GM18508 (cell line): ENCODE measurements around the gene DUSP9.

Experiments used
- ATAC-seq: cut with Tn5 transposase; IDR thresholded peaks from one replicate; pipeline ENCODE4 v1.9.1; 2021; ENCODE audit warnings: moderate number of reproducible peaks; ENCODE audit not compliant: insufficient read depth, unreplicated experiment

Gene DUSP9

DNA sequence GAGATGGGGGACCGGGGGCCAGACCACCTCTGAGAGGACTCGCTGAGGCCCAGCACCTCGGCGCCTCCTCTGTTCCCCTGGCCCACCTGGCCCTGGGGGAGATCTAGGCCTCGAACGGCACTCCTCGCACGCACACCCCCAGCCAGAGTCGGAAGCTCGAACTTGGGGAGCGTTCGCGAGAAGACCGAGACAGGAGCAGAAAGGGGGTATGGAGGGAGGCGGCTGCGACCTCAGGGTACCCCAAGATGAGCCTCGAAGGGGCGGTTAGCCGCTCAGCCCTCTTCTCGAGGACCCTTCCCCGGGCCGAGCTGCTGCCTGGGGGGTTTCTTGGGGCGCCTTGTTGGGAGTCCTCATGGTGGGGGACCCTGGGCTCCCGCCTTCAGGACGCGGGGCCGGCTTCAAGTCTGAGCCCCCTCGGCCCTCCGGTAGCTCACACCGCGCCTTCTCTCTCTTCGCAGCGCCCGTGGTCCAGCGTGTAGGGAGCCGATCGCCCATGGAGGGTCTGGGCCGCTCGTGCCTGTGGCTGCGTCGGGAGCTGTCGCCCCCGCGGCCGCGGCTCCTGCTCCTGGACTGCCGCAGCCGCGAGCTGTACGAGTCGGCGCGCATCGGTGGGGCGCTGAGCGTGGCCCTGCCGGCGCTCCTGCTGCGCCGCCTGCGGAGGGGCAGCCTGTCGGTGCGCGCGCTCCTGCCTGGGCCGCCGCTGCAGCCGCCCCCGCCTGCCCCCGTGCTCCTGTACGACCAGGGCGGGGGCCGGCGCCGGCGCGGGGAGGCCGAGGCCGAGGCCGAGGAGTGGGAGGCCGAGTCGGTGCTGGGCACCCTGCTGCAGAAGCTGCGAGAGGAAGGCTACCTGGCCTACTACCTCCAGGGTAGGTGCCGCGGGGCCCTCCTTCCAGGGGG, 706 bp downstream of the DUSP9 start:
- no peak for ATAC-seq

DNA sequence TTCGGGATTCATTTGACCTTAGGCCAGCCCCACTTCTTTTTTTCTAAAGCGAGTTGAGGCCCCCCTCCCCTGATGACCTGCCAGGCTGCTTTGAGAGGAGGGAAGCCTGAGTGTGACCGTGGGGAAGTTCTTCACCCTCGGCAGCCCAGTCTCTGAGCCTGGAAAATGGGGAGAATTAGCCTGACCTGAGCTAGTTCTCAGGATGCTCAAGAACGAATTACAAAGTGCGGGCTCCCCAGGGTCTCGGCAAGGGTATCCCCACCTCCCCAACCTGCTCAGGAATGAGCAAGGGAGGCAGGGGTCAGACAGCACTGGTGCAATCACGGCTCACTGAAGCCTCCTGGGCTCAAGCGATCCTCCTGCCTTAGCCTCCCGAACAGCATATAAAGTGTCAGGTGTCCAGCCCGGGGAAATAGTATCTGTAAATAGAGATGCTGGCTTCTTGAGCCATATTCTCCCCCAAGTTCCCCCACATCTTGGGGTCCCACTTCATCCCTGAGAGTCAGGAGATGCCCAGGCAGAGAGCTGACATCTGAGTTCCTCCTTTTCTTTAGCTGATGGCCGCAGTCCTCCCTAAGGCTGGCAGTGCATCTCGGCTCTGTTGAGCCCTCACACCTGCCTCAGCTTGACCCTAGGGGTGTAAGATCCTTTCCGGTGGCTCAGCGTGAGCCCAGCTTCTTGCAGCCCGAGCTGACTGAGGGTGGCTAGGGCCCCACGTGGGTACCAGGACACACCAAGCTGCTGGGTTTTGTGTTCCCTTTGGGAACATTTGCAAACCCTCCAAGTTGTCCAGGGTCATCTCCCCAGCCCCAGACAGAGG, 1.6 kb downstream of the DUSP9 start:
- no peak for ATAC-seq

DNA sequence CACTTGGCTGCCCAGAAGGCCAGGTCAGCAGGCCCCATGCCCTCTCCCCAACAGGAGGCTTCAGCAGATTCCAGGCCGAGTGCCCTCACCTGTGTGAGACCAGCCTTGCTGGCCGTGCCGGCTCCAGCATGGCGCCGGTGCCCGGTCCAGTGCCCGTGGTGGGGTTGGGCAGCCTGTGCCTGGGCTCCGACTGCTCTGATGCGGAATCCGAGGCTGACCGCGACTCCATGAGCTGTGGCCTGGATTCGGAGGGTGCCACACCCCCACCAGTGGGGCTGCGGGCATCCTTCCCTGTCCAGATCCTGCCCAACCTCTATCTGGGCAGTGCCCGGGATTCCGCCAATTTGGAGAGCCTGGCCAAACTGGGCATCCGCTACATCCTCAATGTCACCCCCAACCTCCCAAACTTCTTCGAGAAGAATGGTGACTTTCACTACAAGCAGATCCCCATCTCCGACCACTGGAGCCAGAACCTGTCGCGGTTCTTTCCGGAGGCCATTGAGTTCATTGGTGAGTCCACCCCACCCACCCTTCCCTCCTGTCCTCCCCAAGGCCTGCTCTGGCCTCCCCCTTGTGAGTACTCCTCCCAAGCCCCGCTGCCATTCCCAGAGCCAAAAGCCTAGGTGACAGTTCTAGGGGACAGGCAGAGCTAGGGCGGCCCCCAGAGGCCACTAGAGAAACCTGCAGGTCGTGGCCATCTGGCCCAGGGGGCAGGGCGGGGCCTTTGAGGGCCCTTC, 2.3 kb downstream of the DUSP9 start:
- no peak for ATAC-seq

DNA sequence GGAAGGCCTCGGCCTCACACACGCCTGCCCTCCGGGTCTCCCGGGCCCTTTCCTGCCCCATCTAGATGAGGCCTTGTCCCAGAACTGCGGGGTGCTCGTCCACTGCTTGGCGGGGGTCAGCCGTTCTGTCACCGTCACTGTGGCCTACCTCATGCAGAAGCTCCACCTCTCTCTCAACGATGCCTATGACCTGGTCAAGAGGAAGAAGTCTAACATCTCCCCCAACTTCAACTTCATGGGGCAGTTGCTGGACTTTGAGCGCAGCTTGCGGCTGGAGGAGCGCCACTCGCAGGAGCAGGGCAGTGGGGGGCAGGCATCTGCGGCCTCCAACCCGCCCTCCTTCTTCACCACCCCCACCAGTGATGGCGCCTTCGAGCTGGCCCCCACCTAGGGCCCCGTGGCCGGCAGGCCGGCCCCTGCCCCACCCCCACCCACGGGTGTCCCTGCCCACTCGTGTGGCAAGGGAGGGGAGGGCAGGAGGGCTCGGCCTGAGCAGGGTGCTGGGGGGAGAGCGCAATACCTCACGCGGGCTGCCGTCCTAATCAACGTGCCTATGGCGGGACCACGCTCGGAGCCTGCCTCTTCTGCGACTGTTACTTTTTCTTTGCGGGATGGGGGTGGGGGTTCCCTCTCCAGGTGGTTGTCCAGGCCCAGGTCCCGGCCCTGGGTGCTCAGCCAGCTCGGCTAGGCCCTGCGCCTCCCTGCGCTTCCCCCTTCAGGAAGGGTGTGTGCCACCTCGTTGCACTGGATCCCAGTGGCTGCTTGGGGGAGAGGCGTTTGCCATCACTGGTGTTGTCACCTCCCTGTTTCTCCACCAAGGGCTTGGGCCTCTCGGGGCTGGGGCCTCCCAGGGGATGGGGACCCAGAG, 3.1 kb downstream of the DUSP9 start:
- ATAC-seq, result no peak

DNA sequence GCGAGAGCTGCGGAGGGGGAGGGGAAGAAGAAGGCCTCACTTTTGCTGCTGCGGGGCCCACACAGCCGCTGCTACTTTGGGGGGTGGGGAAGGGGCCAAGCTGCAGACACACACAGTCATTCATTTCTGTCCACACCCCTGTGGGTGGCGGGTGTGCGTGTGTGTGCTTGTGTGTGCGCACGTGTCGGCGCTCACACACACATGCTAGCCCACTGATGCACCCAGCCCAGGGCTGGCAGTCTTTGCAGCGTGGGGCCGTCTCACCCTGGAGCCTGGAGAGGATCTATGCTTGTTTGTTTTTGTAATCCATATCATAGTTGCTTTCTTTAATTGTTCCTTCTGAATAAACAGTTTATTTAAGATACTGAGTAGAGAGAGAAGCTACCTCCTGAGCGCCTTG, 4.0 kb downstream of the DUSP9 start:
- no peak for ATAC-seq

DNA sequence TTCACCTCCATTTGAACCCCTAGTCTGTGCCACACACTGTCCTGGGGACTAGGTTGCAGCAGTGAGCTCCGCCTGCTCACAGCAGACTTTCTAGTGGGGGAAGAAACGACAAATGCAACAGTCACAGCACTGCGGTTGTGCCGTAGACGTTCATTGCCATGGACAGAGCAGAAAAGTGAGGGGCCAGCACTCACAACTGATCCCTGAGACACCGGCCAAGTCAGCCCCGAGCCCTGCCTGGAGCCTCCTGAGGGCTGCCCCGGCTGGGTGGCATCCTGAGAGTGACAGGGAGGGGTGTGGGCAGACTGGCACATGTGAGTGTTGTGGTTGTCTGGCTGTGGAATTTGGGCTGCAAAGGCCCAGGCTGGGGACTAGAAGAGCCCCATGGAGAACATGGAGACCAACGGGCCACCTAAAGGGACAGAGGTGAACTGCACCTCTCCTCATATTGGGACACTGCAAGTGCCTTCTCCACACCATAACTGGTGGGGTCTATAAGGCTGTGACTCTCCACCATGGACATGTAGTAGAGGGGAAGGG, 4.6 kb downstream of the DUSP9 start:
- no peak for ATAC-seq

DNA sequence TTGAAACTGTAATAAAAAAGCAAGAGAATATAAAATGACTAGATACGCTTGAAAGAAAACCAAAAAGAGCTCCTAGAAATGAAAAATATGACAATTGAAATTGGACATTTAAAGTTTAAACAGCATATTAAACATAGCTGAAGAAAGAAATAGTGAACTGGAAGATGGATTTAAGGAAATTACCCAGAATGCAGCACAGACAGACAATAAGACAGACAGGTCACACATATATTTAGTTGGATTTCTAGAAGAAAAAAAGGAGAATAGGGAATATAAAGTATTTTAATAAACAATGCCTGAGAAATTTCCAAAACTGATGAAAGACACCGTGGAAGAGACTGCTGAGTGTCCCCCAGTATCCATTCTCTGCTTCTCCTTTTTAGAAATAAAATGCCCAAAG, 6.6 kb downstream of the DUSP9 start:
- no peak for ATAC-seq

DNA sequence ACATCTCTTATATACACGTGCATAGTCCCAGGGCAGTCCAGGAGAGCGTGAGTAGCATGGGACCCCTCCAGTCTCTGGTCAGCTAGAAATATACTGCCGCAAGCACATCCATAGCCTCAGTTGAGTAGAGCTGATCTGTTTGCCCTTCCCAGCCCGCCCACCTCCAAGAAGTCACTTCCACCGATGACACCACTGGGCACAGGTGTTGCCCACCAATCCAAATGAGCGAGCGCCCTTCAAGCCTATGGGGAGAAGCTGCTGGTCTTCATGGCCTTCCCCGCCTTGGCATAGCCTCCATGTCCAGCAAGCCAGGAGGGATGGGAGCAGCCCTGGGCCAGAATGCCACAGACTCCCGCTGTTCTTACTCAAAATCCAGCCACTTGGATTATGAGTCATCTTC, 10.2 kb downstream of the DUSP9 start:
- no peak for ATAC-seq

DNA sequence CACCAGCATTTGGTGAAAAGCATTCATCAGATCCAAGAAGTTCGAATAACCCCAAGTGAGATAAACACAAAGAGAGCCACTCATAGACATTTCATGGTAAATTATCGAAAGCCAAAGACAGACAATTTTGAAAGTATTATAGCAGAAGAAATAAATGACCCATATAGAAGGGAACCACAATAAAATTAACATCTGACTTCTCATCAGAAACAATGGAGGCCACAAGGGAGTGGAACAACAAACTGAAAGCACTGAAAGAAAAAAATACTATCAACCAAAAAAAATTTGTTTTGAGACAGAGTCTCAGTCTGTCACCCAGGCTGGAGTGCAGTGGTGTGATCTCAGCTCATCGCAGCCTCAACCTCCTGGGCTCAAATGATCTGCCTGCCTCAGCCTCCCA, 12.3 kb downstream of the DUSP9 start:
- ATAC-seq, result no peak

DNA sequence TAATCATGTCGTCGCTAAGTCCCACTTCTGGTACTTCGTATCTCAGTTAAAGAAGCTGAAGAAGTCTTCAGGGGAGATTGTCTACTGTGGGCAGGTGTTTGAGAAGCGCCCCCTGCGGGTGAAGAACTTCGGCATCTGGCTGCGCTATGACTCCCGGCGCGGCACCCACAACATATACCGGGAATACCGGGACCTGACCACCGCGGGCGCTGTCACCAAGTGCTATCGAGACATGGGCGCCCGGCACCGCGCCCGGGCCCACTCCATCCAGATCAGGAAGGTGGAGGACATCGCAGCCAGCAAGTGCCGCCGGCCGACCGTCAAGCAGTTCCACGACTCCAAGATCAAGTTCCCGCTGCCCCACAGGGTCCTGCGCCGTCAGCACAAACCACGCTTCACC, 15.3 kb downstream of the DUSP9 start:
- no peak for ATAC-seq

DNA sequence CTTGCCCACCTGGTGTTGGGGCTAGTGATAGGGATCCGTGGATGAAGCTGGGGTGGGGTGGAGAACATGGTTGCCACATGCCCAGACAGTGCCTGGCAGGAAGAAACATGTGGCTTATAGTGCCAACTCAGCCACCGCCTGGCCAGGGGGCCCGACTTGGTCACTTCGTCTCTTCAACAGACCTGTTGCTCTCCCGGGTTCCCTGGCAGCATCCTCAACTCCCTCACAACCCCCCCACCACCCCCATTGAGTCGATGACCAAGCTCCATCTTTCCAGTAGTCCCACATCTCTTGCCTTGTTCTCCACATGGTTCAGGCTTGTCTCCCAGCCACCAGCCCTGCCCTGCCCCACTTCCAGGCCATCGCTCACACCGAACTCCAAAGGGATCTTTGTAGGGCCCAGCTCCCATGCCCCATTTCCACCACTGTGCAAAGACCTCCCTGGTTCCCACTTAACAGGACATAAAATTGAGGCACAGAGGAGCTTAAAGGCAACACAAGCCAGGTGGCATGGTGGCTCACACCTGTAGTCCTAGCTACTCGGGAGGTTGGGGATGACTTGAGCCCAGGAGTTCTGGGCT, 18.8 kb downstream of the DUSP9 start:
- ATAC-seq, result no peak

DNA sequence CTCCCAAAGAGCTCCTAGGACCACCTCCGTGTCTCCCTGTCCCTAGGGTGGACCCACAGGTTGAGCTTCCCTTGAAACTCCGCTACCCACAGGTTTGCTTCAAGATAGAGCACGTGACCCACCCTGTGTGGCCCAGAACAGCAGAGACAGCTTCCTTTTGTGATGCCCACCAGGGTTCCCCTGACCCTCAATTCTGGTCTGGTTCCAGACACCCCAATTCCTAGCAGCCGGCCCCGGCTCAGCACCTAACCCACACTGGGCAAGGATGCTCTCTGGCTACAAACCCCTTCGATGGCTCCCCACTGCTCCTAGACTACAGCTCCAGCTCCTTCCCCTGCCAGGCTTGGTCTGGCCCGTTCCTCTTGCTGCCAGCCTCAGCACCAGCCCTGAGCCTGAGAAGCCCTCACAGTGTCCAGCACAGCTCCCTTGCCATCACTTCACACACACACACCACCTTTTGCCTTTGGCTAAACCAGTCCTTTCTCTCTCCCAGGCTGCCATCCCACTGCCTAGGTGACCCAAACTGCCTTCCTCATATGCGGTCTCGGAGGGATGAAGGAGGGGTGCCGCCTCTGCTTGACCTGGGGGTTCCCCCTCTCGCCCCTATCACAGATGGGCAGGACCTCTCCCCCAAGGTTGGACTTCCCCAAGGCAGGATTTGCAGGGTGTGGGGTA, 20.4 kb downstream of the DUSP9 start:
- ATAC-seq, result no peak

DNA sequence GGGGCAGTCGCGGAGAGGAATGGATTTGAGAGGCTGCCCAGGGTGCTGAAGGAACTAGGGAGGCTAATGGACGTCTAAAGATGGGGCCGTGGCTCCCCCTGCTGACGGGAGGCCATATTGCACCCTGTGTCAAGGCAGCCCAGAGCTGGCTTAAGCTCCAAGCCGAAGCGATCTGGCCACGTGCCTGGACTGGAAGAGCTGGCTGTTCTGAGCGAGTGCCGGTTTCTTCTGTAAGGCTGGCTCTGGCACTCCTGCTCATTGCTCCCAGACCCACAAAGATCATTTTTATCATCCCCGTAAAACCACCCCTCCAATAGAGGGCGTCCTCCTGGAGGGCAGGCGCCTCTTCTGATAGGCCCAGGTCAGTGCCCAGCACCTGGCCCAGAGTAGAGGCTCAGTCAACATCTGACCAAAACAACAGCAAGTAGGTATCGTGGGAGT, 21.0 kb downstream of the DUSP9 start:
- no peak for ATAC-seq

DNA sequence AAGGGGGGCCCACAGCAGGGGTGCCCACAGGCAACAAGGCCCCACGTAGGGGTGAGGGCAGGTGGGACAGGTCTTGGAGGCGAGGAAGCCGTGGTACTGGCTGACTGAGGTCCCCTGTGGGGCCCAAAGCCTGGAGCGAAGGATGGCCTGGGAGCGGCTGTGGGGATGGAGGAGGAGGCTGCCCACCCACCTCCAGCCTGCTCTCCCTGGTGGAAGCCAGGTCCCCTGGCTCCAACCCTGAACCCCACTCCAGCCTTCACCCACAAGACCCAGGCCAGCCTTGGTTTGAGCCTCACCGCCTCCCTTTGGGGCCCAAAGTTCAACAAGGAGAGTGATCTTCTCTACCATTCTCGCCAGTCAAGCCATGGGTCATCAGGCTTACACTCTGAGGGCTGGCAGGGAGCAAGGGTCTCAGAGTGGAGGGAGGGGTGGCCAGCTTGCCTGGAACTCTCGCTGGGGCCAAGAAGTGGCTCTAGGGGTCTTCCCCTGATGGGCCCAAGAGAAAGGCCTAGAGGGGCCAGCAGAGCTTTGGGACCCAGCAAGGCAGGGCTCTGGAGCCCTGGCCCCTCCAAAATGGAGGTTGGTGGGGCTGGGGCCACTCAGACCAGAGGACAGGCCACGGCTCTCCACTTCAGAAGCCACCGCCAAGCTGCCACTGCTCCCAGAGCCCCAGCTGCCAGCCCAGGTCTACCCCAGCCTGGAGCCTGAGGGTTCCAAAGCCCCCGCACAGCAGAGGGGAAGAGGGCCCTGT, 21.6 kb downstream of the DUSP9 start:
- no peak for ATAC-seq

DNA sequence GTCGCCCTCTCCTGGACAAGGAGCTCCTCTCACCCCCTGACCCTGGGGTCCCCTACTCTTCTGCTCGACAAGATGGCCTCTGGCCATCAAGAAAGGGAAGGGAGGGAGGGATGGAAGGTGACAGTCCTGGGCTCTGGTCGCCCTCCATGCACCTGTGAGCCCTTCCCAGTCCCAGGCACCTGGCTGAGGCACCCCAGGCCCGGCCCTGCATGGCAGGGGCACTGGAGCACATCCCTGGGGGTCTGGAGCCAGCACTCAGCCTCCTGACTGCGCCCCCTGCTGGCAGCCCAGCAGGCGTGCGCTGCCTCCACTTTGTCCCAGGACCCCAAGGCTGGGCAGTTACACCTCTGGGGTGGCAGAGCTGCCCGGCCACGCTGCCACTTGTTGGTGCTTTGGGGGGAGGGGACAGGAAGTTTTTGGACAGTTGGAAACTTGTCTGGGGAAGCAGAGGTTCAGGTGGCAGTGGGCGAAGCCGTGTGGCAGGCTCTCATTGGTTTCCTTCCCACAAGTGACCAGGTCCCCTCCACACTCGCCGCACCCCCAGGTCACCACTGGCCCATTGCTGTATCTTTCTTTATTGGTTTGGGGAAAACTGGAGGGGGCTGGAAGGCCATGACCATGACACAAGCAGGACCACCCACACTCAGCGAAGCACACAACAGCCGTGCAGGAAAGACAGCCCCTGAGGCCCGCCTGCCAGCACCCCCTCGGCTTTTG, 22.3 kb downstream of the DUSP9 start:
- ATAC-seq, result no peak

DNA sequence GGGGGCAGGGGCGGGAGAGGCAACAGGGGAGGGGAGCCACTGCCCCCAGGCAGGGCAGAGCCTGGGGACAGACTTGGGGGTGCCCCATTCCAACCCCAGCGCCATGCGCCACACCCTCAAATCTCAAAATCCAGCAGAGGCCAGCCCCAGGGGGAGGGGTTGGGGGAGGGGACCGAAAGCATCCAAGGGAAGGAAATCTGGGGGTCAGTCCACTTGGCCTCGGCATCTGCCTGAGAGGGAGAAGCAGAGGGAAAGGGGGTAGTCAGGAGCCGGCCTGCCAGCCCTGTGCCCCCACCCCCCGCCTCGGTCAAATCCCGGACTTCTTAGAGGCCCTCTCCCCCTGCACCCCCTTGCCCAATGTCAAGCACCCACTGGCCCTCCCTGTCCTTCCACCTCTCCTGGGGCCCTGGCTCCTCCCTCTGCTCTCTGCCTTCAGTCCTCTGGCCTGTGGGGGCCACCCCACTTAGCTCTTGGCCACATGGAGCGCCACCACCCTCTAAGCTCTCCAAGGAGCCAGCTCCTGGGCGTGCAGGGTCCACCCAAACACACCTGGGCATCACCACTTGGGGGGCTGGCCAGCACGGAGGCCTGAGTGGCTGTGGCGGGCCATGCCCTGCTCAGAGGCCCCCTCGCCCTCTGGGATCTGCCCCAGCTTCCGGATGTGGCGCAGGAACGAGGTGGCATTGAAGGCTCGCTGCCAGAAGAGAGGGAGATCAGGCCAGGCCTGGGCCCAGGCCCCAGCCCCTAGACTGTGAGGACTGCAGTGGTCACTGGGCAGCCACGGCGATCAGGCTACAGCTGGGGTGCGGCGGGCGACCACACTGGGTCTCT, 23.1 kb downstream of the DUSP9 start:
- ATAC-seq, result no peak
